ENCODE measurements around the gene GMNC.

GMNC gene

DNA sequence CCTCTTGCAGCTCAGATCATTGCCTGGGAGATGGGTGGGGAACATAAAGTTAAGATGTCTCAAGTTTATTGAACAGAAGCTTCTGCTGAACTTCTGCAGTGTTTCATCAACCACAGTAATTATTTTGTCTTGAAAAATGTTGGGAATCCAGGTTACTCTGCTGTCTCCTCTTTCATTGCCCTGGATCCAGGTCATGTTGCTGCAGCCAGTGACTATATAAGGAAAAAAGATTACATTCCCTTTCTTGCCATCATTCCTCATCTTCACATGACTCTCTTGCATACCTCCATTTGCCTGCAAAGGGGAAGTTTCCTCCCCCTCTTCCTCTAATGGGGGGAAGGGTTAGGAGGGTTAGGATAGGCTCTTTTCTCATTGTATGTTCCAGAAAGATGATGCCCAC, 15.1 kb downstream of the GMNC start:
- Histone ChIP-seq H3K9me3 (no peaks in the 10 kb centered on the region), H3K36me3 (no peaks in the 10 kb centered on the region), H3K4me3 (ENCODE audit: low read depth in 1 of 2, low read length in 1 of 2) (no peak overlapping the region), H3K4me1 (ENCODE audit: control insufficient read depth in 1 of 2, insufficient read depth in 1 of 2, low read depth in 1 of 2, low read length in 1 of 2) (no peaks in the 10 kb centered on the region), H3K27me3 (no peaks in the 10 kb centered on the region), H3K27ac (no peak overlapping the region)
- TF ChIP-seq, protein P1, sequence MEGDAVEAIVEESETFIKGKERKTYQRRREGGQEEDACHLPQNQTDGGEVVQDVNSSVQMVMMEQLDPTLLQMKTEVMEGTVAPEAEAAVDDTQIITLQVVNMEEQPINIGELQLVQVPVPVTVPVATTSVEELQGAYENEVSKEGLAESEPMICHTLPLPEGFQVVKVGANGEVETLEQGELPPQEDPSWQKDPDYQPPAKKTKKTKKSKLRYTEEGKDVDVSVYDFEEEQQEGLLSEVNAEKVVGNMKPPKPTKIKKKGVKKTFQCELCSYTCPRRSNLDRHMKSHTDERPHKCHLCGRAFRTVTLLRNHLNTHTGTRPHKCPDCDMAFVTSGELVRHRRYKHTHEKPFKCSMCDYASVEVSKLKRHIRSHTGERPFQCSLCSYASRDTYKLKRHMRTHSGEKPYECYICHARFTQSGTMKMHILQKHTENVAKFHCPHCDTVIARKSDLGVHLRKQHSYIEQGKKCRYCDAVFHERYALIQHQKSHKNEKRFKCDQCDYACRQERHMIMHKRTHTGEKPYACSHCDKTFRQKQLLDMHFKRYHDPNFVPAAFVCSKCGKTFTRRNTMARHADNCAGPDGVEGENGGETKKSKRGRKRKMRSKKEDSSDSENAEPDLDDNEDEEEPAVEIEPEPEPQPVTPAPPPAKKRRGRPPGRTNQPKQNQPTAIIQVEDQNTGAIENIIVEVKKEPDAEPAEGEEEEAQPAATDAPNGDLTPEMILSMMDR (IDR thresholded peaks at IDR 0.05): no peak

DNA sequence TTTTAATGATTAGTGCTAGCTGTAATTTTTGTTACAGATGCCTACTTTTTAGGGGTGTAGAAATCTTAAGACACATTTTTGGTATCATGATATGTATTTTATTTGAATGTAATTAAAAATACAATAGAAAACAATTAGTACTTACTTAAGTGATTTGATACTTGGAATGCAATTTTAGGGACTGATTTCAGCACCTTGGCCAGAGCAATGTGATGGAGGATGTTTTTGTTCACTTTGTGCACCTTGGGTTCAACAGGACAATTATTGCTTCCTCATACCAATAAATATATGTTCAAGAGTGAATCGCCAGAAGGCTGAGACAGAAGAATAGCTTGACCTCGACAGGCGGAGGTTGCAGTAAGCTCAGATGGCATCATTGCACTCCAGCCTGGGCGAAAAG, 22.3 kb downstream of the GMNC start:
- no peak overlapping the region for H3K4me3 ChIP-seq (ENCODE audit: low read depth in 1 of 2, low read length in 1 of 2)
- H3K27ac ChIP-seq: no peak overlapping the region
- no peaks in the 10 kb centered on the region for H3K27me3 ChIP-seq
- no peaks in the 10 kb centered on the region for H3K4me1 ChIP-seq (ENCODE audit: control insufficient read depth in 1 of 2, insufficient read depth in 1 of 2, low read depth in 1 of 2, low read length in 1 of 2)
- TF ChIP-seq, protein P1 (IDR thresholded peaks at IDR 0.05): no peak
- H3K36me3 ChIP-seq: no peaks in the 10 kb centered on the region
- no peaks in the 10 kb centered on the region for H3K9me3 ChIP-seq

DNA sequence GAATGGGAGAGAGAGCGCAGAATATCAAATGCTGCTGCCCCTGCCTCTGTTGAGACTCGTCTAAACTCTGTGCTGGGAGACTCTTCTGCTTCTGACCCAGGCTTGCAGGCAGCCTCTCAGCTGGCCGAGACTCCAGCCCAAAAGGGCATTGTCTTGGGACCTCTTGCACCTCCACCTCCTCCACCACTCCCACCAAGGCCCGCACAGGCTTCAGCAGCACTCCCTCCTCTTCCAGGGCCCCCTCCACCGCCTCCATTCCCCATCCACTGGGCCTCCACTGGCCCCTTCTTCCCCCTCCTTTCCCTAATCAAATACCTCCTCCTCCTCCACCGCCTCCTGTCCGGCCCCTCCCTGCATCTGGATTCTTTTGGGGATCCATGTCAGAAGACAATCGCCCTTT, 31.3 kb downstream of the GMNC start:
- no peaks in the 10 kb centered on the region for H3K36me3 ChIP-seq
- H3K27me3 ChIP-seq: no peaks in the 10 kb centered on the region
- TF ChIP-seq, protein P1 (IDR thresholded peaks at IDR 0.05): no peak
- H3K4me1 ChIP-seq (ENCODE audit: control insufficient read depth in 1 of 2, insufficient read depth in 1 of 2, low read depth in 1 of 2, low read length in 1 of 2): no peaks in the 10 kb centered on the region
- H3K27ac ChIP-seq: no peak overlapping the region
- H3K4me3 ChIP-seq (ENCODE audit: low read depth in 1 of 2, low read length in 1 of 2): no peak overlapping the region
- H3K9me3 ChIP-seq: no peaks in the 10 kb centered on the region

DNA sequence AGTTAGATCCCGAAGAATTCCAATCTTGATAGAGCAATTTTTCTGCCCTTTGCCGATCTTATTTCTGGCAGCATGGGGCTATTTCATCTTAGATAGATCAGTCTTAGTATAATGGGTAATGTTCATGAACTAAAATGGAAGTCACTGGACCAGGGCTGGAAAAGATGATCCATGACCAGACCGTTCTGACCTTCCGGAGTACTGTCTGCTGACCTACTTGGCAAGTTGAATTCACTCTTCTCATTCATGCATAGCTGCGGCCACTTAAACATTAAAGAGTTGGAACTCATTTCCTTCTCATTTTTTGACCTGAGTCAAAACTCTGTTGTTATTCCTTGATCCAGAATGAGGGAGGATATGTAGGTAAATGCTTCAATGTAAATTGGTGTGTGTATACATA, 32.5 kb downstream of the GMNC start:
- Histone ChIP-seq H3K4me1 (ENCODE audit: control insufficient read depth in 1 of 2, insufficient read depth in 1 of 2, low read depth in 1 of 2, low read length in 1 of 2) (no peaks in the 10 kb centered on the region), H3K9me3 (no peaks in the 10 kb centered on the region), H3K27me3 (no peaks in the 10 kb centered on the region), H3K27ac (no peak overlapping the region), H3K36me3 (no peaks in the 10 kb centered on the region), H3K4me3 (ENCODE audit: low read depth in 1 of 2, low read length in 1 of 2) (no peak overlapping the region)
- TF ChIP-seq, protein P1 (IDR thresholded peaks at IDR 0.05): no peak

DNA sequence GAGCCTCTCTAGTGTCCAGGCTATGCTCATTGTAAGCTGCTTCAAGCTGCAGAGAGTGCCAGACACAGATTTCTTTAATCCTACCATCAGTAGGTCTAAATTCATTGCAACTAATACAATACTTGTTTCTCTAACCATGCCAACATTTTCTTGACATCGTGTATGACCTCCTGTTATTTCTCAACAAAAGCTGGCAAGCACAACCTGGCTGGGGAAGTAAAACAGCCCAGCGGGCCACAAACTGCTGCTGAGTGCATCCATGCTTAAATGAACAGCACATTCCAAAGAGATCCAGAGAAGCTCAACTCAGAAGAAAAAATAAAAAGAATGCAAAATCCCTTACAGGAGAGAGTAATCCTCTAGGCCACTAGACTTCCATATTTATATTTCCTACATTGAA, 36.5 kb downstream of the GMNC start:
- Histone ChIP-seq H3K27ac (no peak overlapping the region), H3K27me3 (no peaks in the 10 kb centered on the region), H3K9me3 (no peaks in the 10 kb centered on the region), H3K36me3 (no peaks in the 10 kb centered on the region), H3K4me1 (ENCODE audit: control insufficient read depth in 1 of 2, insufficient read depth in 1 of 2, low read depth in 1 of 2, low read length in 1 of 2) (no peaks in the 10 kb centered on the region), H3K4me3 (ENCODE audit: low read depth in 1 of 2, low read length in 1 of 2) (no peak overlapping the region)
- TF ChIP-seq, protein P1 (IDR thresholded peaks at IDR 0.05): no peak
